Medulla oblongata (tissue), 1 donor: ENCODE measurements around the gene MYOF.

Experiments
- DNase-seq: peaks from one replicate; pipeline ENCODE4 v3.0.0-alpha.2; 2015; ENCODE audit errors: extremely low spot score

The MYOF gene

DNA sequence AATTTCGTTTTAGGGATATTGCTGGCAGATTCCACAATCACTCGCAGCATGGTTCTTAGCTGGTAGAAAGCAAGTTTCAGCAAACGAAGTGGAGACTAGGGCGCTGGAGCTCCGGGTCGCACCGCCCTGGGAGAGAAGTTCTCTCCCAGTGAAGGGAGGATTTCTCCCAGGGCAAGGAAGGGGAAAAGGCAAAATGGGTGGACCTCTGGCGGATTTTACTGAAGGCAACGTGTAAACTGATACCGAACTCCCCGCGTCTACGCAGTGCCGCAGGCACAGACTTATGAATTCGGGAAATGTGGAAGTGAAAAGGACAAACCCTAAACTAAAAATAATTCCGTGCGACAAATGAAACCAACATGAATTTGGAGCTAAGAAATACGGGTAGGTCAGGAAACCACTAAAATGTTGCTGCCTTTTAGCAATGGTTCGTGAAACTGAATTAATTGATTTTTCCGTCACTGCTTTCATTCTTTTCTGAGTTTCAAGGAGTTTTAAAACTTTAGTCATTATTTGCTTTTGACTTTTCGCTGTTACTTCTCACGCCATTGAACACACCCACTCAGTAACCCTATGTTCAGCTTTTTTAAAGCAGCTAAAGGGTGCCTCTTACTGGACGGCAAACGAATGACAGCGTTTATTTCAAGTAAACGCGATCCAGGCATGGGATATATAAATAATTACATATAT lies at the start of gene MYOF:
MYOF (minus strand) TSS at position 190 of the 690 bp plus-strand sequence; CDS start at position 50, 140 bp downstream.
- peak; percentile 84 for DNase-seq

- DNase-seq, result no peak
These were observed 36.4 kb upstream of the MYOF start for GRCh38 chr10:93518531-93518930.

- no peak for DNase-seq
These were observed 33.9 kb upstream of the MYOF start for GRCh38 chr10:93516006-93516380.

DNA sequence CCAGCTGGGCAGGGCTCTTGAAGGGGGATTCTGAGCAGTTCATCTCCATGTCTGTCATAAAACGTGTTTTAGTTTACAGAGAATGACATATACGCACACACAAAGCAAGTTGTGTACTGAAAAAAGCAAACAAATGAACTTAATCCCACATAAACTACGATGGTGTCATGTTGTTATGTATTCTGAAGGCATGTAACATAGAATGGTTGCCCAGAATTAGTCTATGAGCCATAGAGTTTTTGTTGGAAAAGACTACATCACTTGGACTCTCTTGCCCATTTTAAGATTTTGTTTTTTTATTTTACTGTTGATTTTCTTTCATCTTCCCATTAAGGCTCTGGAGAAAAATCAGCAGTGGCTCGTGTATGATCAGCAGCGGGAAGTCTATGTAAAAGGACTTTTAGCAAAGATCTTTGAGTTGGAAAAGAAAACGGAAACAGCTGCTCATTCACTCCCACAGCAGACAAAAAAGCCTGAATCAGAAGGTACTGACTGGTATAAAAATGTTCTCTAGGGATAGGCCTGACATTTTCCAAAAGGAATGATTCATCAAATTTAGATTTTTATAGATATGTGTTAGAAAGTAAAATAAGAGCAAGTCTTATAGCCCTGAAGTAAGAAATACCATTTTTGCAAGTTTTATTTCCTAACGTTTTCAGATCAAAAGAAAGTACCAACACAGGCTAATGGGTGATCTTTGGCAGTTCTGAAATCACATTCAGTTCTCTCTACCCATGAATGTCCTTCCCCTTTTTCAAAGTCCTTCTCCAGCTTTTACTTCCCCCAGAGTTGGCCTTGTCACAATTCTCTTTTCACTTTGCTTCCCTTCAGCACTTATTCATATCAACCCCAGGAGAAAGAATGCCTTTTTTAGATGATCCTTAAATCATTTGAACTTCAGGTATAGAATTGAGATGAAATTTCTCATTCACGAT lies 33.2 kb upstream of the MYOF start:
- peak; percentile 67 for DNase-seq

- DNase-seq, result no peak
These were observed 32.4 kb upstream of the MYOF start for GRCh38 chr10:93514521-93514920.

DNA sequence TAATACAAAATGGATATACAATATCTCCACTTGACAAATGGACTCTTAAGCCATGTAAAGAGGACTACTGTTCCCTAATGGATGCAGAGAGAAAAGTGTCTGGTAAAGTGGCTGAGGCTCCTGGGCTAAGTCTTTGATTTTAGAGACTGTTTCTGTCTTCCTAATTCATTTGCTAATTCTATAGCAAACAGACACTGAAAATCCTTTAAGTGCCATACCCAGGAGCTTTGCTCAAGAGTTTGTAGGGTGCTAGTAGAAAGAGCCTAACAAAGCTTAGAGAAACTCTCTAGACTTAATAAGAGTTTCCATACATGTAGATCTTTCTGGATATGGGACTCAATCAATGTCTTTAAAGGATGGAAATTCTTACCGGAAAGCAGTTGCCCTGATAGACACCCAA lies 31.0 kb upstream of the MYOF start:
- DNase-seq, result no peak

DNA sequence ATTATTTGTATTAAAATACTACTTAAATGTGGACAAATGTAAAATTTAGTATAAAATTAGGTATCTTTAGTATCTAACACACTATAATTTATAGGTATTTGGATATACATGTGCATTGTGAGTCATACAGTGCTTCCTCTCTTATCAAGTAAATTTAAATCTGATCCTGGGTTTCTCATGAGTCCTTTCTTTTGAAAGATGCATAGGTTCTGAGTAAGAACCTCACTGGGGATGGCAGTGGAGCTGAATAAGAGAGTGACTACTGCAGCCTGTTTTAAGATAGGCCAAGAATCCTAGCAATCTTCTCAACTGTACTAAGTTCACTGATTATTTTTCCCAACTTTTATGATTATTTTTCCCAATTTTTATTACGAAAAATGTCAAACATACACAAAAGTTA lies 30.4 kb upstream of the MYOF start:
- DNase-seq, result no peak

- no peak for DNase-seq
These were observed 27.7 kb upstream of the MYOF start for GRCh38 chr10:93509816-93510215.

- DNase-seq, result no peak
These were observed 22.9 kb upstream of the MYOF start for GRCh38 chr10:93505075-93505474.

GRCh38 chr10:93503075-93503474 lies 20.9 kb upstream of the MYOF start:
- no peak for DNase-seq

DNA sequence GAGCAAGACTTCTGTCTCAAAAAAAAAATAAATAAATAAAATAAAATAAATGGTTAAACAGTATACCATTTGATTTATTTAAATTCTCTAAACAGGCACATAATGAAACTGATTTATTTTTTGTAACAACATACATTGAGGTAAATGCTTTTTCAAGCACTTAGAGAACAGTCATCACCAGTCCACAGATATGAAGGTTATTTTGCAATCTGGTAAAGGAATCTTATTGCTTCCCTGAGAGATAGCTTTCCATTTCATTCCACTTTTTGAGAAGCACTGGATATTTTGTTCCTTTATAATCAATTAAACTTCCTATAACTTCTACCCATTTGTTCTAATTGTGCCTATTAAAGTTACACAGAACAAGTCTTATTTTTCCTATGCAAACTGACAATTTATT lies 19.5 kb upstream of the MYOF start:
- DNase-seq, result no peak

DNA sequence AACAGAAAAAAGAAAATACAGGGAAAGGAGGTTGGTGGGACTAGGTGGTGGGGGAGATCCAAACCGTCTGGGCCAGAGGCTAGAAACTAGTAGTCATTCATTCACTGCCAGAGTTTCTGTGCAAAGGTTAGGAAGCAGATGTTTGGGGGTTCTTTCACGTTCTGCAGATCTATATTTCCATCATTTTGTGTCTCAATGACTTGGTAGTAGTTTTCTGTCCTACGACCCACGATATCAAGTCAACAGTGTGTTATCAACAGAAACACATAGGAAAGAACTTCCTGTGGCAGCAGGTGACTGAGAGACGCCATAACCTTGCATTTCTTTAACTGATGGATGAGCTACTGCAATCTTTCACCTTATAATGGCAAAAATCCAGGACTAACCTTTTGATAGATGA lies 16.0 kb upstream of the MYOF start:
- no peak for DNase-seq

DNA sequence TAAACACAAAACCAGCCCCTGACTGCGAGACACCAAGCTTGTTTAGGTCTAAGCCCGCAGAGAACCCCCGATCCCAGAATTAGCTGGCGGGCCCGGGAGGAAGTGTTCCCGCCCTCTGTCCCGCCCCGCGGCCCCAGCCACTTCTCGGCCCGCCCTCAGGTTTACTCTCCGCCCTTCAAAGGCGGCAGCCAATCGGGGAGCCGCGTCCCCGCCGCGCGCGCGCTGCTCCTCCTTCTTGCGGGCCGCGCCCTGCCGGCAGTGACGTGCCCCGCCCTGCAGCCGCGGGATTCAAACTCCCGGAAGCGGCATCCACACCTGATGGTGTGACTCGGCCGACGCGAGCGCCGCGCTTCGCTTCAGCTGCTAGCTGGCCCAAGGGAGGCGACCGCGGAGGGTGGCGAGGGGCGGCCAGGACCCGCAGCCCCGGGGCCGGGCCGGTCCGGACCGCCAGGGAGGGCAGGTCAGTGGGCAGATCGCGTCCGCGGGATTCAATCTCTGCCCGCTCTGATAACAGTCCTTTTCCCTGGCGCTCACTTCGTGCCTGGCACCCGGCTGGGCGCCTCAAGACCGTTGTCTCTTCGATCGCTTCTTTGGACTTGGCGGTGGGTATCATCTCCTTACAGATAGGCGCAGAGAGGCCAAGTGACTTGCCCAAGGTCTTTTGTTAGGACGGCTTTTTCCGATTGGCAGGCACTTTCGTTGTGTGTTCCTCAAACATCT lies 14.3 kb upstream of the MYOF start, which contains the start of gene CEP55:
CEP55 (plus strand) TSS at position 291 of the 720 bp plus-strand sequence. CDS start 3,440 bp downstream, outside the sequence.
- peak; percentile 95 for DNase-seq

DNA sequence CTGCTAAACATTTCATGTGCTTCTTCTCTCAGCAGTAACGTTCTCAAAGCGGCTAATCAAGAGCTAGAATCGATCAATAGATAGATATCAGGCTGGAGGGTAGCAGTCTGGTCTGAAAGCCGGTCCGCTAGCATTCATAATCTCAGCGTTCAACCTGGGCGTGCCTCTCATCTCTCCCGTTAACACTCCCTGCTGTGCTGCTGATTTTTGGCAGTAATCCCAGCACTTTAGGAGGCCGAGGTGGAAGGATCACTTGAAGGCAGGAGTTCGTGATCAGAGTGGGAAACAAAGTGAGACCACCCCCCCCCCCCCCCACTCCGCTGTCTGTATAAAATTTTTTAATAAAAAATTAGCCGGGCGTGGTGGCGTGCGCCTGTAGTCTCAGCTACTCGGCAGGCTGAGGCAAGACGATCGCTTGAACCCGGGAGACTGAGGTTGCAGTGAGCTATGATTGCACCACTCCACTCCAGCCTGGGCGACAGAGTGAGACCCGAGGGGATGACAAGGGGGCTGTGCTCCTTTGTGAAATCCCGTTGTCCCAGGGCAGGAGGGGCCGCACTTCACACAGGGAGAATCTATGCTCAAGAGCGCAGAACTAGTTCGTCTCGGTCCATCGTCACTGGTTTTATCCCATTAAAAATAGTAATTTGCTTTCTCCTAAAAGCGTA lies 13.7 kb upstream of the MYOF start:
- DNase-seq, result peak; percentile 27

GRCh38 chr10:93494494-93494893 lies 12.4 kb upstream of the MYOF start:
- no peak for DNase-seq

- DNase-seq, result no peak
These were observed 11.0 kb upstream of the MYOF start for GRCh38 chr10:93493162-93493561.

GRCh38 chr10:93491602-93492121 lies 9.5 kb upstream of the MYOF start:
- DNase-seq, result no peak

DNA sequence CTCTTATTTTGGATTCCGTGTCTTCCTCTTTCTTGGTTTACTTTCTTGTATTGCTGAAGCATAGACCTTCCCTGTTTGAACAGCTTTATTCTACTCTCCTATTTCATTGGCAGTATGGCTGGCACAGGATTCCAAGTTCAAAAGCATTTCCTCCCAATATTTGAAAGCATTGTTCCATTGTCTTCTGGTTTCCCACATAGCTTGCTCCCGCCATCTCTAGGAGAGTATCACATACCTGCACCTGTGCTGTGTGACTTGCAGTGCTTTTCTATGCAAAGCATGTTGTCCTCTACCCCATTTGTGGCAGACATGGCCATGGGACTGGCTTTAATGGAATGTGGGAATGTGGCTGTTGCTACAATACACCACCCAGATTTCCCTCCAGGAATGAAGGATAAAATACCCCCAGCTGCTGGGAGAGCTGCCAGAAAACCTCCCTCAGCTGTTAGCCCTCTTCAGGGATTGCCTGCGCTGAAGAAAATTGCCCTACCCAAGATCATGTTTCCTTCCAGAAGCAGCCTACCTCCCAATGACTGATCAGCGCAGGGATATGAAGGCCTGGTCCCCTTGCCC lies 6.9 kb upstream of the MYOF start:
- no peak for DNase-seq

GRCh38 chr10:93485690-93486089 lies 3.6 kb upstream of the MYOF start:
- no peak for DNase-seq

- peak; percentile 32 for DNase-seq
These were observed 443 bp downstream of the MYOF start for GRCh38 chr10:93481637-93482144.

DNA sequence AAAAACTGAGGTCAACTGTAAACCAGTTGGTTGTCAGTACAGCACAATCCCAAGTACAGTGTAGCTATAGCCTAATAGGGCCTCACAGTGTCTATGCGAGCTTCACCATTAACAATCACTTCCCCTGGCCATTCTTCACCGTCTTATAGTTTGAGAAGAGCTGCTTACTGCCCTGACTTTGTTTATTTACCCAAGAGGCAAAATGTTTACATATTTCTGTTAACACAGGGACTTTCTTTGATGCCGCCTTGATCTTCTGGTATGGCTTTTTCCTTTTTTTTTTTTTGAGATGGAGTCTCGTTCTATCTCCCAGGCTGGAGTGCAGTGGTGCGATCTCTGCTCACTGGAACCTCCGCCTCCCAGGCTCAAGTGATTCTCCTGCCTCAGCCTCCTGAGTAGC lies 3.3 kb downstream of the MYOF start:
- no peak for DNase-seq
